ENCODE data around the gene ZP2. TPM values are rescaled to one million over a fixed set of nuclear protein-coding genes. Genes with fewer than 3 reads are reported as not detected.
"Not testable (repeated sequence)": the region's sequence is repeated elsewhere in the genome, so short reads cannot be mapped to it uniquely, and the experiment has no call there.

Gene ZP2
- not detected for total RNA-seq

DNA sequence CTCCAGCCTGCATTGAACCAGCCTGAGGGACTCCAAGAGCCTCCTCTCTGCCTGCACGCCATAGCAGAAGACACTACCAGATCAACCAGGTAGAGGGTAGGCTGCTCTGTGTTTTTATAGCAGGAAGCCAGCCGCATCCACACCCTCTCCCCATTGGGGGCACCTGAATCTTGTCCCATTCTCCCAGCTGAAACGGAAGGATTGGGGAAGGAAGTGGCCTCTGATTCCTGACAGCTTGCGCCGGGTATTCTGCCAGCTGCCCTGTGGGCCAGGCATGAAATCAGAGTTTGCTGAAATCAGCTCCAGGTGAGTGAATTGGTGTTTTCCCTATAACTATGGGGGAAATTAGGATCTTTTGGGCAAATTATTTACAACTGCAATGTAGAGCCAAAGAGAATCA lies at the start of gene ZP2:
ZP2 (minus strand) TSS at position 89 of the 400 bp plus-strand sequence; CDS start at position 62, 27 bp downstream.
- no peak for ATAC-seq

DNA sequence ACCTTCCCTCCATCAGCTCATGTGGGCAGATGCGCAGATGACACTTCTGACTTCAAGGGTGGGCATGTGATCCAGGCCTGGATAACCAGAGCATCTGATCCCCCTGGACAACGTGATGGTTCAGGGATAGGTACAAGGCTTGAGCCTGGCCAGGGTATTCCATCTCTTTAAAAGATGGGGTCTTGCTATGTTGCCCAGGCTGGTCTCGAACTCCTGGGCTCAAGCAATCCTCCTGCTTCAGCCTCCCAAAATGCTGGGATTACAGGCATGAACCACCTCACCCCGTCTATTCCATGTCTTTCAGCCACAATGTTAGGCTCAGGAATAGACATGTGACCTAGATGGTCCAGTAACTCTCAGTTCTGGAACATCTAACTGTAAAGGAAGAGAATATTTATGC lies 45.9 kb upstream of the ZP2 start:
- ATAC-seq: no peak

DNA sequence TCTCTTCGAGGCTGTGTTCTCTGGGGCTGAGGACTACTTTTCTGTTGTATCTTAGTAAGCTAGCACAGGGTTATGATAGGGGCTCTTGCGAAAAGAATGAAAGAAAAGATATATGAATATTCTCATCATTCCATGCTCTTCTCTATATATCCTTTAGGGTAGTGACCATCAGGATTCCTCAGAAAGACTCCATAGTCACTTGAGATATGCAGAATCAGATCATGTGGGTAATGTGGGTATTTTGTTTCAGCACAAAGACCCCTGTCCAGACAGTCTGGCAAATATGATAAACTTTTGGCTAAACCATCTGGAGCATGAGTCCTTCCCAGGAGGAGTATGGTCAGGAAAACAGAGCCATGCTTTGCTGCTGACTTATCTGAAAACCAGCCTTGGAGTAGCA lies 45.3 kb upstream of the ZP2 start:
- no peak for ATAC-seq

DNA sequence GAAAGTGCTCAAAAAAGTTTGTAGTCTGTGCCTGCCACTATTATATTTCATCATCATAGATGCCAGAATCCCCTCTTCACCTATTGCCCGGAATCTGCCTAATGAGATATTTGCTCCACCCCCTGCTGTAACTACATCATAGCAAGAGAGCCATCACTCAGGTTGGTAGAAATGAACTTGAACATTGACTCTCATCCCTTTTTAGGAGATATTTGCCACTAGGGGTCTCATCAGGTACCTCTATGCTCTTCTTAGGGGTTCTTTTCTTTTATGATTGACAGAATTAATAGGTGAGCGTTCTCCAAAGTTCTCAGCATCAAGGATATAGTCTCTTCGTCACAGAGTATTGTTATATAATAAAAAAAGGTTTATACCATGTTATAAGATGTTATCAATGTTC lies 42.1 kb upstream of the ZP2 start:
- no peak for ATAC-seq

DNA sequence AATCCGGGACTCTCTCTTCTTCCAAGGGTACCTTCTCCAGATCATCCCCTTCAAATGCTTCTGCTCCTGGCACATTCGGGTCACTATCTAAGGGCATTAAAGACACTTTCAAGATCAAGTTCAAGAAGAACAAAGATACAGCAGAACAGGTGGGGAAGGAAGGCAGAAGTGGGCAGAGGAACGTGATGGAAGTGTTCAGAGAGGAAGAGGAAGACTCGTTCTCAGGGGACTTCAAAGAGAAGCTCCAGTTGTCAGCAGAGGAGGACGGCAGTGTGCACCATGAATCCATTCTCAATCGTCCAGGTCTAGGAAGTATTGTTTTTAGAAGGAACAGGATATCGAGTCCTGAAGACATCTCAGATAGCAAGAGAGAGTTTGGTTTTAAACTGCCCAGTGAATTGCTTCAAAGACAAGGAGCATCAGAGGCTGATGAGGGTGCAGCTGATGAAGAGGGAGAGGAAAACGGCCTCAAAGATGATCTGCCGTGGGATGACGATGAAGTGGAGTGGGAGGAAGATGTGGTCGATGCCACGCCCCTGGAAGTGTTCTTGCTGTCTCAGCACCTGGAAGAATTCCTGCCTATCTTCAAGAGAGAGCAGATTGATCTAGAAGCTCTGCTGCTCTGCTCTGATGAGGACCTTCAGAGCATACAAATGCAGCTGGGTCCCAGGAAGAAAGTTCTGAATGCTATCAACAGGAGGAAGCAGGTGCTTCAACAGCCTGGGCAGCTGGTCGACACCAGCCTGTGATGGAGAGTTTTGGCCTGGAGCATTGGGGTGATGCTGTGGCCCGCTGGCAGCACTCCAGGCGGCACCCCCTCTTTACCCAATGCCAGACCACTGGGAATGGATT lies 38.9 kb upstream of the ZP2 start:
- no peak for ATAC-seq

DNA sequence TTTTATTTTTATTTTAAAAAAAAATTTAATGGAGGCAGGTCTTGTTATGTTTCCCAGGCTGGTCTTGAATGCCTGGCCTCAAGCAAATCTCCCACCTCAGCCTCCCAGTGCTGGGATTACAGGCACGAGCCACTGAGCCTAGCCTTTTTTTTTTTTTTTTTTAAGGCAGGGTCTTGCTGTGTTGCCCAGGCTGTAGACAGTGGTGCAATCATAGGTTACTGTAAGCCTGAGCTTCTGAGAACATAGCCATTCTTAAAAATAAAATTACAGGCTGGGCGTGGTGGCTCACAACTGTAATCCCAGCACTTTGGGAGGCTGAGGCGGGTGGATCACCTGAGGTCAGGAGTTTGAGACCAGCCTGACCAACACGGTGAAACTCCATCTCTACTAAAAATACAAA lies 36.8 kb upstream of the ZP2 start:
- not testable (repeated sequence) for ATAC-seq

DNA sequence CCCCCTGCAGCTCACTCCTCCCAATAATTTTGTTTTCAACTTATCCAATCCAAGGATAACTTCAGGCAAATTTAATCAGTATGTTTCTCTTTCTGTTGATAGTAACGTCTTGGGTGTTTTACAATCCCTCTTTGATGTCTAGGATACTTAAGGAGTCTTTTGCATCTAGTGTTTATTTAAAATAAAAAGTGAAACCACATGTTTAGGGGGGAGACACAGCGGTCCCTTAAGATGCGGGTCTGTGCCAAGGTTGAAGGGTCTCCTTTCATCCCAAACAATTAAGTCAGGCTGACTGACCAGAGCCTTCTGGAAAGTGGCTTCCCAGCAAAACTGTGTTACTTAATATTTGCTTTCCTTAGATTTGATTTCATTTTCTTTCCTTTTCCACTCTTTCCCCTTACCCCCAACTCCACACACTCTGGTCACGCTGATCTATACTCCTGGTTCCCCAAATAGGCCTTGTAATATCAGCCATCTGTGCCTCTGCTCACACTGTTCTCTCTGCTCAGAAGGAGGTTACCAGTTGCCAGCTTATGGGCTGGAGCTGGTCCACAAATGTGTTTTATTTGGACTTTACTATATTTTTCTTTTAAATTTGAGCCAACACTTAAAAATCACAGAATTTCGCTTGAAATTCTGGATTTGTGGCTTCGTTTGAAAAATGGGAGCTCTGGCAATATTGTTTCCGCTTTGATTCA lies 33.3 kb upstream of the ZP2 start:
- no peak for ATAC-seq

DNA sequence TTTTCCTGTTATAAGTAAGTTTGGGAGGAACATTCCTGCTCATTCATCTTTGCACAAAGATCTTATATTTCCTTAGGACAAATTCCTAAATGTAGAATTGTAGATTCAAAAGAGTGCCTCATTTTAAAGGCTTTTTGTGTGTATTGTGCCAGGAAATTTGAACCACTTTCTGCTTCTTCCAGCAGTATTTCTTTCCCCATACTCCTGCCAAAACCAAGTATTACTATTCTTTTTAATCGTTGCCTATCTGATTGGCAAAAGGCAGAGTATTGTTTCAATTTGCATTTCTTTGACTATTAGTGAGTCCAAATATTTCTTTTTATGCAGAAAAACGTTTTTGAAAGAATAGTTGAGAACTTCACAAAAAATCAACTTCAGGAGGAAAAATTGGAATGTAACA lies 31.4 kb upstream of the ZP2 start:
- no peak for ATAC-seq

DNA sequence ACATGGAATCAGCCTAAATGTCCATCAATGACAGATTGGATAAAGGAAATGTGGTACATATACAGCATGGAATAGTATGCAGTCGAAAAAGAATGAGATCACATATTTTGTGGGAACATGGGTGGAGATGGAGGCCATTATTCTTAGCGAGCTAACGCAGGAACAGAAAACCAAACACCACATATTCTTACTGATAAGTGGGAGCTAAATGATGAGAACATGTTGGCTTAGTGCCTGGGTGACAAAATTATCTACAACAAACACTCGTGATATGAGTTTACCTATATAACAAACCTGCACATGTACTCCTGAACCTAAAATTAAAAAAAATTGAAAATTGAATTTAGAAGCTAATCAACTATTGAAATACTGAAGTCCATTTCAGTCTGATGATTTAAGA lies 28.3 kb upstream of the ZP2 start:
- no peak for ATAC-seq

DNA sequence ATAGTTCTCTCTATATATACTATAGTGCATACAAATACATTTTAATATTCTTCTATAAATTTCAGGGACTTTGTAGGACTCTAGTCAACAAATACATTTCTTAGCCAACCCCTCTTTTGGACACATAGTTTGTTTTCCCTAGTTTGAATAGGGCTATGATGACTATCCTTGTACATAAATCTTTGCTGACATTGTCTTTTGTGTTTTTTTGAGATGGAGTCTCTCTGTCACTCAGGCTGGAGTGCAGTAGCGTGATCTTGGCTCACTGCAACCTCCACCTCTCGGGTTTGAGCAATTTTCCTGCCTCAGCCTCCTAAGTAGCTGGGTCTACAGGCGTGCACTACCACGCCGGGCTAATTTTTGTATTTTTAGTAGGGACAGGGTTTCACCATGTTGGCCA lies 25.5 kb upstream of the ZP2 start:
- ATAC-seq: no peak

DNA sequence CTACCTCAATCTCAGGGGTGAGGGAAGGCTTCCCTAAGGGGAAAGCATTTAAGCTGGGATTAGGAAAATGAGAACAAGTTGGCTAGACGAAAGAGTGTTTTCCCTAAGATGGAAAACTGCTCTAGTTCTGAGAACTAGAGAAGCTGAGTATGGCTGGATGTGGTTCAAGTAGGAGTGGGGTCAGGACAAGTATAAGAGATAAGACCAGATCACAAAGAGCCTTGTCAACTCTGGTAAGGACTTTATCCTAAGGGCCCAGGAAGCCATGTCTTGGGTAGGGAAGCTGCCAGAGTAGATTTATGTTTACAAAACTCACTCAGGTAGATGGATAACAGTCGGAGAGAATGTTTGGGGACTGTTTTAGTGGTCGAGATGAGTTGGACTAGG lies 23.8 kb upstream of the ZP2 start:
- no peak for ATAC-seq

DNA sequence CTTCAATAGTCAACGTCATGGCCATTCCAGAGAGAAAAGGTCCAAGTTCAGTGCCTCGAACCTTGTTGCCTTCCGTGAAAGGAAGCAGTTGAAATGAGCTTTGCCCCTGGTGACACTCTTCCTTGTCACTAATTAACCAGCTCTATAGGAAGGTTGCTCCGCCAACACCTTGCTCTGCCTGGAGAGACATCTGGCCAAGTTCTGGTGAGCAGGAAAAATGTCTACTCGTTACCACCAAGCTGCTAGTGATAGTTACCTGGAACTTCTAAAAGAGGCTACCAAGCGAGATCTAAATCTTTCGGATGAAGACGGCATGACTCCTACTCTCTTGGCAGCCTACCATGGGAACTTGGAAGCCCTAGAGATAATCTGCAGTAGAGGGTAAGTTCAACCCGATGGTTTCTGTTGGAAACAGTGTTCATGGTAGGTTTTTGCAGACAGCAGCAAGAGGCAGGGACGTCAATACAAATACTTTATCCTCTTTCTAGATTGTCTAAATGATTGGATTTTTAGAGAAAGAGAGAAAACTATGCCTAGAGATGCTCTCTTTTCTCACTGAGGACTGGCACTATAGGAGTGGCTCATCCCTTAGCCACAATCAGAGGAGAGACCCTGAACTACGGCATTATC lies 22.3 kb upstream of the ZP2 start, which contains the start of gene ANKS4B:
ANKS4B (plus strand) TSS at position 179 of the 630 bp plus-strand sequence; CDS start at position 218, 39 bp downstream.
- ATAC-seq: no peak

DNA sequence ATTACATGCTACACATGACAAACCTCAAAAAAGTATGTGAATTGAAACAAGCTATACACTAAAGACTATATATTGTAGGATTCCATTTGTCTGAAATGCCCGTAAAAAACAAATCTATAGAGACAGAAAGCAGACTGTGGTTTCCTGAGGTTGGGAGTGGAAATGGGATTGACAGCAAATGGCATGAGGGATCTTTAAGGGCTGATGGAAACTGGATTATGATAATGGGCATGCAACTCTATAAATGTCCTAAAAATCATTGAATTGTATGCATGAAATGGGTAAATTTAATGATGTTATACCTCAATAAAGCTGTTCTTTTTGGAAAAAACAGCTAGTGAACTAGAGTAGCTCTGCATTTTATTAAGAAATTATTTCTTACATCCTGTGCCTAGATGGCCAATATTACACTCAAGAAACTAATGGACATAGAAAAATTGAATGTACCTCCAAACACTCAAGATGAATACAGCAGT lies 21.7 kb upstream of the ZP2 start:
- ATAC-seq: no peak

DNA sequence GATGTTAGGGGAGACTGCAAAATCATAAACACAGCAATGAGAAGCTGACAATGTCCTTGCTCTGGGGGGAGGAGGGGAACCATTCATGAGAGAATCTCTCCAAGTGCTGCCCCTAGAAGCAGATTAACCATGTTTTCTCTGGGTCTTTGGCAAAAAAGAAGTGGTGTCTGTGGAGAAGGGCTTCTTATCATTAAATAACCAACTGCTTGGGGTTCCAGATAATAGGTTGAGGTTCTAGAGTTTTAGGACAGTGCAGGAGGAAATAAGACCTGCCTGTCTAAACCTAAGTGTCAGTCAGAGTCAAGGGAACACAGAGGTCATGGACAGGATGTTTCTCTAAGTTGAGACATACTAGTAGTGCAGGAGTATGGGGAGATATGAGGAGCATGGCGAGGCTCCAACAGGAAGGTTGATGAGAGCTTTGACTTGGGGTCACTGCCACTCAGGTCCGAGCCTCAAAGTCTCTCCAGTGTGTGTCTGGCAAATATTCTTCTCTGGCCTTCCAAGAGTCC lies 17.0 kb upstream of the ZP2 start:
- ATAC-seq: no peak

DNA sequence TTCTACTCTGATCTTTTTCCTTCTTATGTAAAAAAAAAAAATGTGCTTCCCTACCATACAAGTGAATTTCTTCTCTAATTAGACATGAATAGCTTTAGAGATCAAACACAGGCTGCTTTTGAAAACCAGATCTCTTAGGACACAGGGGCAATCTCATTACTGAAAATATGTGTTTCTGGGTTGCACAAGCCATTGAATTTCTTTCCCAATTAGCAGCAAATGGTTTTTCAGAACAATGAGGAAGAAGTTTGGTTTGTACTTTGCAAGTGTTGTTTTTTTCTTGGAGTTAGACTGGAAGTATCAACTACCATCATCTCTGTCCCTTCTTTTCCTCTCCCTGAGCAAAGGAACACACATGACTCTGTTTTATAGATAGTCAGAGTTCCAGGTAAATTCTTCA lies 16.5 kb upstream of the ZP2 start:
- no peak for ATAC-seq

DNA sequence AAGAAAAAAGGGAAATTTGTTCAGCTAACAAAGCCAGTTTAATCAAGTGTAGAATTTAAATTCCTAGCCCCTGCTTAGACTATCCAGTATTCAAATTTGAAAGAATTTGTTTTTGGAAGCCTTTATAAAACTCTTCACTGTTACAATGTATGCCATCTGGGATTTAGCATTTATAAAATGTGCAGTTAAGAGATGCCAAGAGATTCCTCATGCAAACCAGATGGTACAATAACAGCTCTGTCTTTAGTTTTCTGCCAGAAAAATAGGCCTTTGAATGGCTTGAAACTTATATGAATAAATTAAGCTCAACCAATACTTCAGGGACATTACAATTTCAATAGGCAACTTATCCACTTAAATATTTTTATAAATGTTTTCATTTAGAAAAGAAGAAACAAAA lies 15.4 kb upstream of the ZP2 start:
- no peak for ATAC-seq

DNA sequence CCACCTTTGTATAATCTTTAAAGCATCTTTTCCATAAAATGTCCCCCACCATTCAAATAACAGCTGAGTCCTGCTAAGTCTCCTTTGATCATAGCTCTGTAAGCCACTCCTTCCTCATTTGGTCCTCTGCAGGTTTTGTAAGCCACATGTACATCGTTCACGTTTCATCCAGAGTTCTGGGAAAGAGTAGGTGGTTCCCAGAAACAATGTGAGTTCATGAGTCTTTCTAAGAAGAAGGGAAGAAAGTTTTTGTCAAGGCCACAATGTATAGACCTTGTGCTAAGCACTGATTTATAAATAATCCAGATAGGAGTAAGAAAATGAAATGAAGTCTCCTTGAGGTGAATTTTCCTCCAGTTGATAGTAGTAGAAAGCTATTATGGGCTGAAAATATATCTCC lies 13.4 kb upstream of the ZP2 start:
- no peak for ATAC-seq

DNA sequence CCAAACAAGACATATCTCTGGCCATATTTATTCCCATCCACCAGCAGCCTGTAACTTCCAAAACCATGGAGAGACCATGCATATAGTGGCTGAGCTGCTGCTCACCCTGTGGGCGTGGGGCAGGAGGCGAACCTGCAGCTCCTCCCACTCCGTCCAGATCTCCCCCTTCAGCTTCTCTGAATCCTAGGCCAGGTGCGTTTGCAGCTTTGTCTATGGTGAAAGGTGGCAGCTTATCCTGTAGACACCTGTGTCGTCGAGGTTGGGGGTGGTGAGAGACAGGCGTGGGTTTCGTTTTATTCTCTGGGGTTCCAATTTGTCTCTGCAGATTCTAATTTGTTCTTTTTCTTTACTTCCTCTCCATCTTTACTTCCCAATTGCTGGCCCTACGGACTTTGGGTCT lies 12.4 kb upstream of the ZP2 start:
- no peak for ATAC-seq

DNA sequence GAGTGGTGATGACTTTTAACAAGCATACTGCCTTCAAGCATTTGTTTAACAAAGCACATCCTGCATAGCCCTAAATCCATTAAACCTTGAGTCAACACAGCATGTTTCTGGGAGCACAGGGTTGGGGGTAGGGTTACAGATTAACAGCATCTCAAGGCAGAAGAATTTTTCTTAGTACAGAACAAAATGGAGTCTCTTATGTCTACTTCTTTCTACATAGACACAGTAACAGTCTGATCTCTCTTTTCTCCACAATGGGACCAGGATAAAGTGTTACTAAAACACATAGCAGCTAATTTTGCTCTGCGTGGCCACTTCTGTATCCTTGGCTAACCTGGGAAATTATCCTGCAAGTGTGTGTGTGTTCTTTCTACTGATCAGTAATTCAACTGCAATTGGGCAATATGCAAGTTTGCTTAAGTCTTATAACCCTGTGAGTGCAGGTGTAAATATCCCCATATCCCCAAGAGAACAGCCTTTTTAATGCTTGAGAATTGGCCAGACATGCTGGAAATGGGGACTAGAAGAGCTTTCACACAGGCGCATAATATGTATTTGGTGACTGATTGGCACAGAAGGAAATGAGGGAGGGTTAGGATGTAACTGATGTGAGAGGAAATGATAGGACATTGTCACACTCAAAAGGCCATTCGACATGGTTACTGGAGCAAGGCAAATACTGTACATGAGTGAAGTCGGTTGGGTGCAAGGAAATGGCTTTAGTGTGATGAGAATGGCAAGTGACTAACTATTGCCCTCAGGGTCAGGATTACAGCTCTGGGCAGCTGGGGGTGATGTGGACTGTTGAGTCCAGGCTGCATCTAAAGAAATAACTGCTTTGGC lies 11.3 kb upstream of the ZP2 start:
- ATAC-seq: no peak

DNA sequence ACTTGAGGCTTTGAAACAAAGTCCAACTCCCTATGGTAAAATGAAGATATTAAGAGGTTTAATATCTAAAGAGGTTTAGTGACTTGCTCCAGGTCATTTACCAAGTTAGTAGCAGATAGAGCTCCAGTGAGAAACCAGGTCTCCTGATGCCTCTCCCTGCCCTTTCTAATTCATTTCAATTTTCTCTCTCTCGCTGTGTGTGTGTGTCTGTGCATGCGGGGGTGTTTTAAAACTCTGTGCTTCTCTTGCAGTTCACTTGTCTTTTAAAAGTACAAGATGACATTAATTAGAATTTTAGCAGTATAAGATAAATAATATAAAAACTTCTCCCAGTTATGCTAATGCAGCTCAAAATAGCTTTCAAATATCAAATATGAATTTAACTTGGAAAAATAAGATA lies 8.2 kb upstream of the ZP2 start:
- no peak for ATAC-seq

DNA sequence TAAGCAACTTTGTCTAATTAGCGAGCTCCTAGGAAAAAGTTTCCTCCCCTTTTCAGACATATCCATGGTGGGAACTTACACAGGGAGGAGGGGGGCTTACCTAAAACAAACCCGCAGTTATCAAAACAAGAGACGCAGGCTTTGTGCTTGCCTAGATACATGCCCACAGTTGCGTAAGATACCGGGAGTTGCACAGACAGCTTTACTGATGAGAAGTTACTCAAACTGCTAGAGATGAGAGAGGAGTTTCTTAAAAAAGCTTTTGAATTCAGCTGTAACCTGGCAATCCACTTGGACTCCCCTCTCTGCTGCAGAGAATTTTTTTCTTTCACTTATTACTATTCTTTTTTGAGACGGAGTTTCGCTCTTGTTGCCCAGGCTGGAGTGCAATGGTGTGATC lies 6.8 kb upstream of the ZP2 start:
- no peak for ATAC-seq

DNA sequence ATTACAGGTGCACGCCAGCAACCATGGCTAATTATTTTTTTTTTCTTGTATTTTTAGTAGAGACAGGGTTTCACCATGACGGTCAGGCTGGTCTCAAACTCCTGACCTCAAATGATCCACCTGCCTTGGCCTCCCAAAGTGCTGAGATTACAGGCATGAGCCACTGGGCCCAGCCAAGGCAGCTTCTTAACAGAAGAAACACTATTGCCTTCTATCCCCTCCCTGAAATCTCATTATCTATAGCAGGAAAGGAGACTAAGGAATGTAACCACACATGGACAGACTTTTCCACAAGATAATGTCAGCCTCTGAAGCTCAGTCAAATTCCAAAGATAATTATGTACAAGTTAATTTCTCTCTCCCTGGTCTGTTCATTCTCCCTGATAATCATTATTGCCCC lies 5.7 kb upstream of the ZP2 start:
- no peak for ATAC-seq

Measured in esophagus mucosa (tissue), 1 donor.